IMR-90 (cell line): ENCODE measurements around the gene DAPK1. TPM values are rescaled to one million over a fixed set of nuclear protein-coding genes. Genes with fewer than 3 reads are reported as not detected.

Experiments
- ATAC-seq: fragments of 200-7000 bp; cut with Tn5 transposase; 2 replicates; pipeline ENCODE4 v1.9.1; 2020; ENCODE audit warnings: low read depth, mild to moderate bottlenecking, moderate library complexity
- BruUV-seq: library from RNA; stranded (reverse); fragments of 400-500 nt; replicated peaks from 2 replicates; lab custom pipeline; 2021; lab: Mats Ljungman, UMichigan
- CTCF ChIA-PET: fragments of 300-600 bp; formaldehyde crosslinking; extraction: SDS; loops from one replicate; lab custom pipeline; 2021; ENCODE audit warnings: antibody characterized with exemption; lab: Yijun Ruan, JAX
- POLR2A ChIA-PET: fragments of 300-600 bp; sonication (Branson Sonifier 250); formaldehyde crosslinking; loops from one replicate; lab custom pipeline; 2022; ENCODE audit warnings: antibody characterized with exemption; ENCODE audit not compliant: unreplicated experiment; lab: Charles Lee
- DNase-seq: peaks from one replicate; pipeline ENCODE4 v3.0.0; 2013
- H2AFZ ChIP-seq: replicated peaks from 2 replicates; pipeline ENCODE3; 2013; ENCODE audit warnings: low read length, mild to moderate bottlenecking; ENCODE audit not compliant: poor library complexity
- H2AK5ac ChIP-seq: 2 replicates; pipeline ENCODE4 v1.6.1; 2013; ENCODE audit warnings: low read depth, low read length, inconsistent platforms
- H2AK9ac ChIP-seq: replicated peaks from 2 replicates; pipeline ENCODE3; 2013; ENCODE audit warnings: mild to moderate bottlenecking, low read depth, low read length, moderate library complexity; ENCODE audit not compliant: poor library complexity
- H2BK120ac ChIP-seq: 2 replicates; pipeline ENCODE4 v1.6.1; 2013; ENCODE audit warnings: low read depth, low read length, inconsistent platforms
- H2BK15ac ChIP-seq: 3 replicates; pipeline ENCODE4 v1.6.1; 2013; ENCODE audit warnings: low read depth, low read length, inconsistent platforms
- H2BK20ac ChIP-seq: 2 replicates; pipeline ENCODE4 v1.6.1; 2013; ENCODE audit warnings: low read depth, mild to moderate bottlenecking, inconsistent platforms, low read length, moderate library complexity
- H2BK5ac ChIP-seq: 2 replicates; pipeline ENCODE4 v1.6.1; 2013; ENCODE audit warnings: mild to moderate bottlenecking, low read depth, low read length, inconsistent platforms; ENCODE audit not compliant: poor library complexity, severe bottlenecking
- H3K14ac ChIP-seq: replicated peaks from 2 replicates; pipeline ENCODE4 v1.6.1; 2013; ENCODE audit warnings: low read depth, low read length, inconsistent platforms
- H3K18ac ChIP-seq: 2 replicates; pipeline ENCODE4 v1.6.1; 2013; ENCODE audit warnings: low read depth, low read length, control low read depth
- H3K23ac ChIP-seq: 2 replicates; pipeline ENCODE4 v1.6.1; 2013; ENCODE audit warnings: low read depth, low read length, inconsistent platforms
- H3K27ac ChIP-seq: 2 replicates; pipeline ENCODE4 v1.5.1; 2013; ENCODE audit warnings: mild to moderate bottlenecking, control low read depth, low read length; ENCODE audit not compliant: insufficient read depth
- H3K27me3 ChIP-seq: 2 replicates; pipeline ENCODE4 v1.6.1; 2013; ENCODE audit warnings: low read length; ENCODE audit not compliant: control insufficient read depth, insufficient read depth
- H3K36me3 ChIP-seq: 2 replicates; pipeline ENCODE4 v1.6.1; 2013; ENCODE audit warnings: low read length, mixed read lengths; ENCODE audit not compliant: control insufficient read depth, insufficient read depth
- H3K4ac ChIP-seq: 2 replicates; pipeline ENCODE4 v1.6.1; 2013; ENCODE audit warnings: low read depth, low read length, inconsistent platforms
- H3K4me1 ChIP-seq: 2 replicates; pipeline ENCODE4 v1.6.1; 2013; ENCODE audit warnings: low read length, mixed read lengths; ENCODE audit not compliant: control insufficient read depth, insufficient read depth
- H3K4me2 ChIP-seq: 2 replicates; pipeline ENCODE4 v1.6.1; 2013; ENCODE audit warnings: low read depth, mild to moderate bottlenecking, control low read depth, low read length, moderate library complexity
- H3K4me3 ChIP-seq: 2 replicates; pipeline ENCODE4 v1.5.1; 2013; ENCODE audit warnings: low read depth, mild to moderate bottlenecking, control low read depth, low read length, moderate library complexity; ENCODE audit not compliant: insufficient read depth
- H3K56ac ChIP-seq: 2 replicates; pipeline ENCODE4 v1.6.1; 2013; ENCODE audit warnings: low read length, inconsistent platforms; ENCODE audit not compliant: insufficient read depth; ENCODE audit errors: extremely low read depth
- H3K79me1 ChIP-seq, 2 experiments: 2 replicates each; pipeline ENCODE4 v1.6.1; 2013; ENCODE audit warnings: low read length in 2 of 2, inconsistent platforms in 1 of 2, low read depth in 1 of 2
- H3K9ac ChIP-seq: 2 replicates; pipeline ENCODE4 v1.6.1; 2013; ENCODE audit warnings: low read depth, low read length, control low read depth
- H3K9me1 ChIP-seq: 2 replicates; pipeline ENCODE4 v1.6.1; 2013; ENCODE audit warnings: low read length, inconsistent platforms; ENCODE audit not compliant: insufficient read depth
- H3K9me3 ChIP-seq: 2 replicates; pipeline ENCODE4 v1.6.1; 2013; ENCODE audit warnings: low read length; ENCODE audit not compliant: control insufficient read depth, insufficient read depth
- H4K20me1 ChIP-seq: 2 replicates; pipeline ENCODE4 v1.6.1; 2013; ENCODE audit warnings: low read length, inconsistent platforms; ENCODE audit not compliant: insufficient read depth
- H4K5ac ChIP-seq: 2 replicates; pipeline ENCODE4 v1.6.1; 2013; ENCODE audit warnings: mild to moderate bottlenecking, low read depth, low read length, control low read depth
- H4K8ac ChIP-seq, 2 experiments: 2 replicates each; pipeline ENCODE4 v1.6.1; 2013; ENCODE audit warnings: low read depth in 2 of 2, low read length in 2 of 2, control low read depth in 1 of 2, inconsistent platforms in 1 of 2
- H4K91ac ChIP-seq: 2 replicates; pipeline ENCODE4 v1.6.1; 2013; ENCODE audit warnings: low read depth, low read length, inconsistent platforms; ENCODE audit not compliant: insufficient read depth
- CEBPB ChIP-seq: IDR thresholded peaks from 2 replicates; pipeline ENCODE4 v1.6.1; 2012; ENCODE audit warnings: low read depth, low read length, improper control_type of control experiment
- CTCF ChIP-seq: conservative IDR thresholded peaks from 2 replicates; pipeline ENCODE4 v1.5.1; 2012; ENCODE audit warnings: mild to moderate bottlenecking, low read depth, low read length, improper control_type of control experiment
- MAFK ChIP-seq: IDR thresholded peaks from 2 replicates; pipeline ENCODE4 v1.6.1; 2012; ENCODE audit warnings: low read depth, low read length, improper control_type of control experiment
- RAD21 ChIP-seq: IDR thresholded peaks from 2 replicates; pipeline ENCODE4 v1.6.1; 2012; ENCODE audit warnings: low read length, improper control_type of control experiment
- SMC3 ChIP-seq: fragments of 150-350 bp; IDR thresholded peaks from 2 replicates; pipeline ENCODE4 v1.6.1; 2016; ENCODE audit warnings: low read depth, mild to moderate bottlenecking, antibody characterized with exemption, low read length, moderate library complexity
- WGBS, 2 experiments: methylation state at CpG; one replicate each; pipeline versions ENCODE4 v1.1.5 to v1.1.7; 2013; ENCODE audit warnings: missing lambda C conversion rate in 2 of 2; ENCODE audit not compliant: insufficient read length in 1 of 2; ENCODE audit errors: extremely low coverage in 2 of 2; 5-methylcytosine and 5-hydroxymethylcytosine counted together
- dilution Hi-C: fragments of 300-500 bp; cut with HindIII; formaldehyde crosslinking; loops from one replicate; pipeline ENCODE4 v1.14.3; 2018; ENCODE audit warnings: low sequenced_read_pairs; ENCODE audit not compliant: unreplicated experiment
- in situ Hi-C: fragments of 300-500 bp; cut with MboI; formaldehyde crosslinking; loops from 3 replicates; pipeline ENCODE4 v1.14.3; 2019; ENCODE audit warnings: low sequenced_read_pairs, inconsistent platforms, mixed read lengths
- intact Hi-C: fragments of 100-400 bp; cut with micrococcal nuclease; formaldehyde crosslinking; loops from 2 replicates; pipeline ENCODE4 v1.10.0; 2022
- polyA plus RNA-seq, 3 experiments: library from polyadenylated mRNA; depleted of rRNA; stranded (reverse); fragments of >200 nt; gene quantifications; 2 replicates each; pipeline ENCODE4 v1.2.3, GENCODE V29; 2012; ENCODE audit warnings: low replicate concordance in 1 of 3
- total RNA-seq: library from RNA; depleted of rRNA; stranded (reverse); fragments of >200 nt; gene quantifications from 2 replicates; pipeline ENCODE4 v1.2.3, GENCODE V29; 2012

The DAPK1 gene
- total and polyA plus RNA-seq, 2 of the 4 experiments (the other 2 are of a cell fraction), result under 0.01 to 0.03 TPM

- Histone ChIP-seq H3K14ac (no peak overlapping the region), H4K91ac (no peak overlapping the region), H3K18ac (no peak overlapping the region), H2BK15ac (no peak overlapping the region), H3K27me3 (peaks cover 2% of the 10 kb centered on the region; the same call in 1 of the 2 replicates), H3K4me2 (no peak overlapping the region), H3K4me3 (no peak overlapping the region), H3K4me1 (no peaks in the 10 kb centered on the region), H3K27ac (no peak overlapping the region), H3K56ac (no peak overlapping the region), H4K5ac (no peak overlapping the region), H2AFZ (no peak overlapping the region), H3K9ac (no peak overlapping the region), H3K9me3 (no peaks in the 10 kb centered on the region), H2AK5ac (no peak overlapping the region), H2BK20ac (no peak overlapping the region), H2BK5ac (no peak overlapping the region), H2AK9ac (no peak overlapping the region), H2BK120ac (no peak overlapping the region), H4K20me1 (no peaks in the 10 kb centered on the region; the same call in 1 of the 2 replicates), H3K4ac (no peak overlapping the region), H3K23ac (no peak overlapping the region), H3K9me1 (no peaks in the 10 kb centered on the region), H3K79me1 (no peaks in the 10 kb centered on the region), H3K36me3 (no peaks in the 10 kb centered on the region), H4K8ac (no peak overlapping the region)
- intact Hi-C loops, result loop anchor here (1.0 kb wide), 2 partner anchors 134 to 362 kb away; no protein-coding TSS in a partner anchor
- in situ Hi-C loops, result loop anchor here (5.0 to 25.0 kb wide), 3 partner anchors 133 to 1333 kb away; no protein-coding TSS in a partner anchor
- peak; percentile 91 for TF ChIP-seq CTCF
- peak; percentile 89 for TF ChIP-seq SMC3
- peak; percentile 43; the same call in 1 of the 2 replicates for TF ChIP-seq MAFK
- TF ChIP-seq RAD21, result peak; percentile 89
- TF ChIP-seq CEBPB, result no peak
- dilution Hi-C loops, result no loop called here
- CTCF ChIA-PET, result interaction anchor here (0.6 to 0.8 kb wide), 2 partner anchors 361 to 748 kb away, joined by 3 read pairs; no protein-coding TSS in a partner anchor
- ATAC-seq (peak; percentile 88), DNase-seq (peak; percentile 74)
- POLR2A ChIA-PET, result no interaction called here
- WGBS, 2 experiments, result no CpG with 5 or more reads among the region's 9 CpGs
- BruUV-seq, result no TSS peak
These were observed 181.1 kb downstream of the DAPK1 start for GRCh38 chr9:87678650-87679355.
